ENCODE results near the gene CBLB.
A peak's percentile ranks its signal among the peaks of the same experiment; 100 is the strongest.

The CBLB gene

GRCh38 chr3:105845488-105845887, 23.3 kb downstream of the CBLB start:
- Histone ChIP-seq H3K4me1 (ENCODE audit: control insufficient read depth, insufficient read depth, low read length) (peaks cover 41% of the 10 kb centered on the region), H3K27me3 (replicated peaks; ENCODE audit: control insufficient read depth, insufficient read depth, low read length) (no peaks in the 10 kb centered on the region), H3K4me3 (ENCODE audit: low read length) (no peak overlapping the region), H3K9me3 (ENCODE audit: control insufficient read depth, low read length) (no peaks in the 10 kb centered on the region), H3K9ac (ENCODE audit: low read length) (no peak overlapping the region), H3K36me3 (ENCODE audit: control insufficient read depth, insufficient read depth, low read length, severe bottlenecking) (peaks cover 49% of the 10 kb centered on the region)
- DNase-seq (ENCODE audit: low read depth): no peak

GRCh38 chr3:105844704-105845103, 24.1 kb downstream of the CBLB start:
- no peak overlapping the region for H3K9ac ChIP-seq (ENCODE audit: low read length)
- H3K9me3 ChIP-seq (ENCODE audit: control insufficient read depth, low read length): no peaks in the 10 kb centered on the region
- no peak overlapping the region for H3K4me3 ChIP-seq (ENCODE audit: low read length)
- H3K4me1 ChIP-seq (ENCODE audit: control insufficient read depth, insufficient read depth, low read length): peaks cover 41% of the 10 kb centered on the region
- peaks cover 49% of the 10 kb centered on the region for H3K36me3 ChIP-seq (ENCODE audit: control insufficient read depth, insufficient read depth, low read length, severe bottlenecking)
- H3K27me3 ChIP-seq (replicated peaks; ENCODE audit: control insufficient read depth, insufficient read depth, low read length): no peaks in the 10 kb centered on the region
- no peak for DNase-seq (ENCODE audit: low read depth)

- peaks cover 50% of the 10 kb centered on the region for H3K36me3 ChIP-seq (ENCODE audit: control insufficient read depth, insufficient read depth, low read length, severe bottlenecking)
- no peak overlapping the region for H3K9ac ChIP-seq (ENCODE audit: low read length)
- peaks cover 41% of the 10 kb centered on the region for H3K4me1 ChIP-seq (ENCODE audit: control insufficient read depth, insufficient read depth, low read length)
- H3K9me3 ChIP-seq (ENCODE audit: control insufficient read depth, low read length): no peaks in the 10 kb centered on the region
- no peak for DNase-seq (ENCODE audit: low read depth)
- no peaks in the 10 kb centered on the region for H3K27me3 ChIP-seq (replicated peaks; ENCODE audit: control insufficient read depth, insufficient read depth, low read length)
- H3K4me3 ChIP-seq (ENCODE audit: low read length): no peak overlapping the region
Measured at GRCh38 chr3:105843994-105844393, 24.8 kb downstream of the CBLB start.

GRCh38 chr3:105842943-105843342, 25.9 kb downstream of the CBLB start:
- no peak overlapping the region for H3K9ac ChIP-seq (ENCODE audit: low read length)
- H3K27me3 ChIP-seq (replicated peaks; ENCODE audit: control insufficient read depth, insufficient read depth, low read length): no peaks in the 10 kb centered on the region
- DNase-seq (ENCODE audit: low read depth): no peak
- no peak overlapping the region for H3K4me3 ChIP-seq (ENCODE audit: low read length)
- H3K9me3 ChIP-seq (ENCODE audit: control insufficient read depth, low read length): no peaks in the 10 kb centered on the region
- peaks cover 38% of the 10 kb centered on the region for H3K4me1 ChIP-seq (ENCODE audit: control insufficient read depth, insufficient read depth, low read length)
- peaks cover 54% of the 10 kb centered on the region for H3K36me3 ChIP-seq (ENCODE audit: control insufficient read depth, insufficient read depth, low read length, severe bottlenecking)

GRCh38 chr3:105842449-105842848, 26.4 kb downstream of the CBLB start:
- Histone ChIP-seq H3K9ac (ENCODE audit: low read length) (no peak overlapping the region), H3K4me3 (ENCODE audit: low read length) (no peak overlapping the region), H3K9me3 (ENCODE audit: control insufficient read depth, low read length) (no peaks in the 10 kb centered on the region), H3K4me1 (ENCODE audit: control insufficient read depth, insufficient read depth, low read length) (peaks cover 34% of the 10 kb centered on the region), H3K27me3 (replicated peaks; ENCODE audit: control insufficient read depth, insufficient read depth, low read length) (no peaks in the 10 kb centered on the region), H3K36me3 (ENCODE audit: control insufficient read depth, insufficient read depth, low read length, severe bottlenecking) (peaks cover 59% of the 10 kb centered on the region)
- DNase-seq (ENCODE audit: low read depth): no peak

- no peak overlapping the region for H3K9ac ChIP-seq (ENCODE audit: low read length)
Measured at GRCh38 chr3:105837947-105838346, 30.9 kb downstream of the CBLB start.

GRCh38 chr3:105837143-105837740, 31.6 kb downstream of the CBLB start:
- DNase-seq (ENCODE audit: low read depth): no peak
- Histone ChIP-seq H3K4me3 (ENCODE audit: low read length) (peak overlapping the region; percentile 22), H3K9me3 (ENCODE audit: control insufficient read depth, low read length) (no peaks in the 10 kb centered on the region), H3K27me3 (replicated peaks; ENCODE audit: control insufficient read depth, insufficient read depth, low read length) (no peaks in the 10 kb centered on the region), H3K9ac (ENCODE audit: low read length) (no peak overlapping the region), H3K4me1 (ENCODE audit: control insufficient read depth, insufficient read depth, low read length) (peaks cover 30% of the 10 kb centered on the region), H3K36me3 (ENCODE audit: control insufficient read depth, insufficient read depth, low read length, severe bottlenecking) (peaks cover 69% of the 10 kb centered on the region)

More at GRCh38 chr3:105837947-105838346, 30.9 kb downstream of the CBLB start:
- DNase-seq (ENCODE audit: low read depth): no peak
- H3K4me1 ChIP-seq (ENCODE audit: control insufficient read depth, insufficient read depth, low read length): peaks cover 30% of the 10 kb centered on the region
- H3K9me3 ChIP-seq (ENCODE audit: control insufficient read depth, low read length): no peaks in the 10 kb centered on the region
- H3K4me3 ChIP-seq (ENCODE audit: low read length): no peak overlapping the region
- H3K36me3 ChIP-seq (ENCODE audit: control insufficient read depth, insufficient read depth, low read length, severe bottlenecking): peaks cover 68% of the 10 kb centered on the region
- no peaks in the 10 kb centered on the region for H3K27me3 ChIP-seq (replicated peaks; ENCODE audit: control insufficient read depth, insufficient read depth, low read length)

- H3K4me3 ChIP-seq (ENCODE audit: low read length): peak overlapping the region; percentile 22
- peaks cover 64% of the 10 kb centered on the region for H3K36me3 ChIP-seq (ENCODE audit: control insufficient read depth, insufficient read depth, low read length, severe bottlenecking)
- DNase-seq (ENCODE audit: low read depth): peak; percentile 78
- H3K9me3 ChIP-seq (ENCODE audit: control insufficient read depth, low read length): no peaks in the 10 kb centered on the region
- H3K9ac ChIP-seq (ENCODE audit: low read length): no peak overlapping the region
- no peaks in the 10 kb centered on the region for H3K27me3 ChIP-seq (replicated peaks; ENCODE audit: control insufficient read depth, insufficient read depth, low read length)
- H3K4me1 ChIP-seq (ENCODE audit: control insufficient read depth, insufficient read depth, low read length): peaks cover 30% of the 10 kb centered on the region
Measured at GRCh38 chr3:105836533-105836932, 32.3 kb downstream of the CBLB start.

- H3K9me3 ChIP-seq (ENCODE audit: control insufficient read depth, low read length): no peaks in the 10 kb centered on the region
- peaks cover 70% of the 10 kb centered on the region for H3K36me3 ChIP-seq (ENCODE audit: control insufficient read depth, insufficient read depth, low read length, severe bottlenecking)
- DNase-seq (ENCODE audit: low read depth): peak; percentile 36
- H3K27me3 ChIP-seq (replicated peaks; ENCODE audit: control insufficient read depth, insufficient read depth, low read length): no peaks in the 10 kb centered on the region
- H3K4me1 ChIP-seq (ENCODE audit: control insufficient read depth, insufficient read depth, low read length): peaks cover 30% of the 10 kb centered on the region
- no peak overlapping the region for H3K4me3 ChIP-seq (ENCODE audit: low read length)
- H3K9ac ChIP-seq (ENCODE audit: low read length): no peak overlapping the region
Measured at GRCh38 chr3:105835606-105836005, 33.2 kb downstream of the CBLB start.

- no peaks in the 10 kb centered on the region for H3K27me3 ChIP-seq (replicated peaks; ENCODE audit: control insufficient read depth, insufficient read depth, low read length)
Measured at GRCh38 chr3:105834768-105835167, 34.0 kb downstream of the CBLB start.

GRCh38 chr3:105832644-105833043, 36.2 kb downstream of the CBLB start:
- Histone ChIP-seq H3K9me3 (ENCODE audit: control insufficient read depth, low read length) (no peaks in the 10 kb centered on the region), H3K4me1 (ENCODE audit: control insufficient read depth, insufficient read depth, low read length) (peaks cover 46% of the 10 kb centered on the region), H3K4me3 (ENCODE audit: low read length) (no peak overlapping the region), H3K9ac (ENCODE audit: low read length) (no peak overlapping the region), H3K27me3 (replicated peaks; ENCODE audit: control insufficient read depth, insufficient read depth, low read length) (no peaks in the 10 kb centered on the region), H3K36me3 (ENCODE audit: control insufficient read depth, insufficient read depth, low read length, severe bottlenecking) (peaks cover 43% of the 10 kb centered on the region)
- no peak for DNase-seq (ENCODE audit: low read depth)

More at GRCh38 chr3:105834768-105835167, 34.0 kb downstream of the CBLB start:
- H3K4me3 ChIP-seq (ENCODE audit: low read length): no peak overlapping the region
- no peak overlapping the region for H3K9ac ChIP-seq (ENCODE audit: low read length)
- peaks cover 63% of the 10 kb centered on the region for H3K36me3 ChIP-seq (ENCODE audit: control insufficient read depth, insufficient read depth, low read length, severe bottlenecking)
- H3K4me1 ChIP-seq (ENCODE audit: control insufficient read depth, insufficient read depth, low read length): peaks cover 30% of the 10 kb centered on the region
- DNase-seq (ENCODE audit: low read depth): no peak
- no peaks in the 10 kb centered on the region for H3K9me3 ChIP-seq (ENCODE audit: control insufficient read depth, low read length)

GRCh38 chr3:105830836-105831235, 38.0 kb downstream of the CBLB start:
- Histone ChIP-seq H3K36me3 (ENCODE audit: control insufficient read depth, insufficient read depth, low read length, severe bottlenecking) (peaks cover 31% of the 10 kb centered on the region), H3K4me1 (ENCODE audit: control insufficient read depth, insufficient read depth, low read length) (peaks cover 41% of the 10 kb centered on the region), H3K9ac (ENCODE audit: low read length) (no peak overlapping the region), H3K9me3 (ENCODE audit: control insufficient read depth, low read length) (no peaks in the 10 kb centered on the region), H3K4me3 (ENCODE audit: low read length) (no peak overlapping the region), H3K27me3 (replicated peaks; ENCODE audit: control insufficient read depth, insufficient read depth, low read length) (no peaks in the 10 kb centered on the region)
- no peak for DNase-seq (ENCODE audit: low read depth)

Data from adipocyte (in vitro differentiated cells).